ENCODE results near the gene KCNQ2. TPM values are rescaled to one million over a fixed set of nuclear protein-coding genes. Genes with fewer than 3 reads are reported as not detected.
"Not testable (repeated sequence)": the region's sequence is repeated elsewhere in the genome, so short reads cannot be mapped to it uniquely, and the experiment has no call there.

Gene KCNQ2
- total RNA-seq, 1 donor from 2014 or later, result not detected

GRCh38 chr20:63484236-63484635 is 11.8 kb upstream of the KCNQ2 start:
- FAIRE-seq (no peak), DNase-seq (ENCODE audit: low read depth) (no peak)
- Histone ChIP-seq H3K36me3 (ENCODE audit: control insufficient read depth, insufficient read depth, low read length) (no peaks in the 10 kb centered on the region), H3K4me3 (ENCODE audit: low read depth, low read length) (no peak overlapping the region), H3K27me3 (ENCODE audit: control insufficient read depth, insufficient read depth, low read length) (peaks cover 2% of the 10 kb centered on the region)
- no peak for TF ChIP-seq CTCF (IDR thresholded peaks at IDR 0.05; ENCODE audit: insufficient read depth, low read length, severe bottlenecking)

GRCh38 chr20:63483834-63484233 is 11.4 kb upstream of the KCNQ2 start:
- no peak for TF ChIP-seq CTCF (IDR thresholded peaks at IDR 0.05; ENCODE audit: insufficient read depth, low read length, severe bottlenecking)
- Histone ChIP-seq H3K4me3 (ENCODE audit: low read depth, low read length) (no peak overlapping the region), H3K36me3 (ENCODE audit: control insufficient read depth, insufficient read depth, low read length) (no peaks in the 10 kb centered on the region), H3K27me3 (ENCODE audit: control insufficient read depth, insufficient read depth, low read length) (peaks cover 2% of the 10 kb centered on the region)
- FAIRE-seq (no peak), DNase-seq (ENCODE audit: low read depth) (no peak)

- no peaks in the 10 kb centered on the region for H3K27me3 ChIP-seq (ENCODE audit: control insufficient read depth, insufficient read depth, low read length)
- no peak overlapping the region for H3K4me3 ChIP-seq (ENCODE audit: low read depth, low read length)
- TF ChIP-seq CTCF (IDR thresholded peaks at IDR 0.05; ENCODE audit: insufficient read depth, low read length, severe bottlenecking), result no peak
- FAIRE-seq (no peak), DNase-seq (ENCODE audit: low read depth) (no peak)
- H3K36me3 ChIP-seq (ENCODE audit: control insufficient read depth, insufficient read depth, low read length), result no peaks in the 10 kb centered on the region
Measured at GRCh38 chr20:63482021-63482587, 9.6 kb upstream of the KCNQ2 start.

- TF ChIP-seq CTCF (IDR thresholded peaks at IDR 0.05; ENCODE audit: insufficient read depth, low read length, severe bottlenecking), result no peak
- H3K27me3 ChIP-seq (ENCODE audit: control insufficient read depth, insufficient read depth, low read length), result no peaks in the 10 kb centered on the region
- no peak overlapping the region for H3K4me3 ChIP-seq (ENCODE audit: low read depth, low read length)
- no peaks in the 10 kb centered on the region for H3K36me3 ChIP-seq (ENCODE audit: control insufficient read depth, insufficient read depth, low read length)
- DNase-seq (ENCODE audit: low read depth) (no peak), FAIRE-seq (peak; percentile 76)
Measured at GRCh38 chr20:63481503-63481902, 9.0 kb upstream of the KCNQ2 start.

GRCh38 chr20:63479695-63480419 is 7.4 kb upstream of the KCNQ2 start:
- peak; percentile 20 for DNase-seq (ENCODE audit: low read depth)
- not testable (repeated sequence) for H3K36me3 ChIP-seq (ENCODE audit: control insufficient read depth, insufficient read depth, low read length); H3K27me3 ChIP-seq (ENCODE audit: control insufficient read depth, insufficient read depth, low read length); FAIRE-seq; H3K4me3 ChIP-seq (ENCODE audit: low read depth, low read length)

- no peaks in the 10 kb centered on the region for H3K36me3 ChIP-seq (ENCODE audit: control insufficient read depth, insufficient read depth, low read length)
Measured at GRCh38 chr20:63478346-63479302, 6.2 kb upstream of the KCNQ2 start.

More at GRCh38 chr20:63478346-63479302, 6.2 kb upstream of the KCNQ2 start:
- DNase-seq (ENCODE audit: low read depth), result no peak
- no peak for TF ChIP-seq CTCF (IDR thresholded peaks at IDR 0.05; ENCODE audit: insufficient read depth, low read length, severe bottlenecking)
- peaks cover 9% of the 10 kb centered on the region for H3K27me3 ChIP-seq (ENCODE audit: control insufficient read depth, insufficient read depth, low read length)
- FAIRE-seq, result no peak
- no peak overlapping the region for H3K4me3 ChIP-seq (ENCODE audit: low read depth, low read length)

Data from bronchial epithelial cell (primary cell).